Stimulated activated CD4-positive, alpha-beta T cell treated with anti-CD3 and anti-CD28 coated beads, TNF-alpha, amount 100 ng/mL, for 1 hour (primary cell): Measurements from ENCODE around the gene BCL7B.
A peak's percentile ranks its signal among the peaks of the same experiment; 100 is the strongest.
"Not testable (repeated sequence)": the region's sequence is repeated elsewhere in the genome, so short reads cannot be mapped to it uniquely, and the experiment has no call there.

Experiments
- DNase-seq, 3 donors: peaks; one replicate each; pipeline ENCODE4 v3.0.0-alpha.2; 2020; ENCODE audit warnings: low read depth in 3 of 3, low spot score in 1 of 3

Gene BCL7B

DNA sequence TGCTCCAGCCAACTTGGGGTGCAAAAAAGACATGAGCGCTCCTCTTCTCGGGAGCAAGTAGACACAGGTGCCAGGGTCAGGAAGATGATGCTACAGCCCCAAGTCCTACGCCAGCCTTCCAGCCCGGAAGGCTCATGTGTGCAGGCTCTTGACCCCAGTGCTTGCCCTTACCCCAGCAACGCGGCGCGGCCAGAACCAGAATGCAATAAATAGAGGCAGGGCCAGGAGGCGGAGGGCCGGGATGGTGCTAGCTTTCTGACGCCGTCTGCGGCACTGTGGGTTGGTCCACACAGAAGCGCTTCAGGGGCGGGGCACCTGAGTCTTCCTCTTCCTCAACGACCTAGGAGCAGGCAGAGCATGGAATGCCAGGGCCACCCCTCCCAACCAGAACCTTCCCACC, 20.4 kb downstream of the BCL7B start:
- no peak for DNase-seq

DNA sequence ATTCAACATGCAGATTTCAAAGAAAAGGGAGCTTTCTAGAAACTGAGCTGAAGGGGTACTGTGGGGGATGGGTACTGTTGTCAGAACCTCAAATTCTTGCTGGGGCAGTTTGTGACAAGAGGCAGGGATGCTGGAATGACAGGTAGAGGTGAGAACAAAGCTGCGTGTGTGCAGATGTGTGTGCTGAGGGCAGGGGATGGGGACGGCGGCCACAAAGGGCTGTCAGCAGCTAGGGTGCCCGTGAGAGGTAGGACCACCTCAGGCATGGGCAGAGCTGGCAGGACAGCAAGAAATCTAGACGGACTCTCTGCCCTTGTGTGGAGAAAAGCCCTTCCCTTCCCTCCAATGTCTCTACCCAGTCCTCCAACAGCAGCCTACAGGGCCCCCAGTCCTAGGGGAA, 21.0 kb downstream of the BCL7B start:
- no peak for DNase-seq

DNA sequence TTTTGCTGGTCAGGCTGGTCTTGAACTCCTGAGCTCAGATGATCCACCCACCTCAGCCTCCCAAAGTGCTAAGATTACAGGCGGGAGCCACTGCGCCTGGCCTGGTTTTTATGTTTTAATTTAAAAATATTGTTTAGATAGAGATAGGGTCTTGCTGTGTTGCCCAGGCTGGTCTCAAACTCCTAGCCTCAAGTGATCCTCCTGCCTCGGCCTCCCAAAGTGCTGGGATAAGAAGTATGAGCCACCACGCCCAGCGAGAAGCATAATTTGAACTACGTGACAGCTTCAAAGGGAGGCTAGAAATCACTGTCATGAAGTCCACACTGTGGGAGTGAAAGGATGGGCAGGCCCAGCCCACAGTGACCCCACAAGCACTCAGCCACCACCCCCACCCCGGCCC, 21.6 kb downstream of the BCL7B start:
- not testable (repeated sequence) for DNase-seq

DNA sequence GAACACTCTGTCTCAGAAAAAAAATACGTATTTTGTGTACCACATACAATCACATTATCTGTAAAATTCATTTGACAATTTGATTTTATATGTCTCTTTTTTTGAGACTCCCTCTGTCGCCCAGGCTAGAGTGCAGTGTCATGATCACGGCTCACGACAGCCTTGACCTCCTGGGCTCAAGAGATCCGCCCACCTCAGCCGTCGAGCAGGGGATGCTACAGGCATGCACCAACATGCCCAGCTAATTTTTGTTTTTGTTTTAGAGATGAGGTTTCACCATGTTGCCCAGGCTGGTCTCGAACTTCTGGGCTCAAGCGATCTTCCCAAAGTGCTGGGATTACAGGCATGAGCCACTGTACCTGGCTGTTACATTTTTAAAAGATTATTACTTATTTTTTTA, 23.7 kb downstream of the BCL7B start:
- no peak for DNase-seq

DNA sequence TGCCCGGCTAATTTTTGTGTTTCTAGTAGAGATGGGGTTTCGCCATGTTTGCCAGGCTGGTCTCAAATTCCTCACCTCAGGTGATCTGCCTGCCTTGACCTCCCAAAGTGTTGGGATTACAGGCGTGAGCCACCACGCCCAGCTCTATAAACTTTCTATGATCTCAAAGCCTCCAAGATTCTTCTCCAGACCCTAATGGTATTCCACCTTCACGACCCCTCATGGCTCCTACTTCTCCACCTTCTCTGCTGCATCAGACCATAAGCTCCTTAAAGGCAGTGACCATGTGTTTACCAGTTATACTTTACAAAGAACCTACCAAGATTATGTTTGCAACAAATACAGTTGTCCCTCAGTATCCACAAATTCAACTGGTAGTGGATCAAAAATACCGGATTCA, 25.3 kb downstream of the BCL7B start:
- DNase-seq = no peak

DNA sequence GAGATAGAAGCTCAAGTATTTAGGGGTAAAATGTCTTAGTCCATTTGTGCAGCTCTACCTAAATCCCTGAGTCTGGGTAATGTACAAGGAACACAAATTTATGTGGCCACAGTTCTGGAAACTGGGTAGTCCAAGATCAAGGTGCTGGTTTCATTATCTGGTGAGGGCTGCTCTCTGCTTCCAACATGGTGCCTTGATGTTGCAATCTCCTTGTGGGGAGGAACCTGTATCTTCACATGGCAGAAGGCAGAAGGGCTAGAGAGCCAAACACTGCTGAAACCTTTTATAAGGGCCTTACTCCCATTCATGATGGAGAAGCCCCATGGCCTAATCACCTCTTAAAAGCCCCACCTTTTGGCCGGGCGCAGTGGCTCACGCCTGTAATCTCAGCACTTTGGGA, 26.7 kb downstream of the BCL7B start:
- DNase-seq = no peak

DNA sequence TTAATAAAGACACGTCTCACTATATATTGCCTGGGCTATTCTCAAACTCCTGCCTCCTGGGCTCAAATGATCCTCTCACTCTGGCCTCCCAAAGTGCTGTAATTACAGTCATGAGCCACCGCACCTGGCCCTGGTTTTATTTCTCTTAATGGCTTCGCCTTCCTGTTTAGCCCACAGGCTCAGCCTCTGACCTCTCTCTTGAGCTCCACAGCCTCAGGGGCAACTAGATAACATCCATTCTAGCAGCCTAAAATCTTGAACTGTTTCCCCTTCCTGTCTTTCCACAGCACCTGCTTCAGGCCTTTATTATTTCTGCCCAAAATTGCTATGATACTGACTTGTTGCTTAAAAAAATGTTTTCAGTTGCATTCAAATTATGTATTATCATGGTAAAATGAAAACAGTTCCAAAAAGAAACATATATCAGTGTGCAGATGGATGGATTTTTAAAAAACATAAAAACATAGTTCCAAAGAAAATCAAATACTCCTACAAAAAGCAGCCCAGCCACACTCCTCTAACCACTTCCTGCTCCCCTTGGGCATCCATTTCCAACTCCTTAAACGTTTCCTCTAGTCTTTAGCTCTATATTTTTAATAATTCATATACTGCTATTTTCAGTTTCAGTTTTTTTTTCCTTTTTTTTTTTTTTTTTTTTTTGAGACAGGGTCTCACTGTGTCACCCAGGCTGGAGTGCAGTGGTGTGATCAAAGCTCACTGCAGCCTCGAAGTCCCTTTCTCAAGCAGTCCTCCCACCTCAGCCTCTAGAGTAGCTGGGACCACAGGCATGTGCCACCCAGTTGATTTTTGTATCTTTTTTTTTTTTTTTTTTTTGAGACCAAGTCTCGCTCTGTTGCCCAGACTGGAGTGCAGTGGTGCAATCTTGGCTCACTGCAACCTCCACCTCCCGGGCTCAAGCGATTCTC, 30.3 kb downstream of the BCL7B start:
- no peak for DNase-seq

DNA sequence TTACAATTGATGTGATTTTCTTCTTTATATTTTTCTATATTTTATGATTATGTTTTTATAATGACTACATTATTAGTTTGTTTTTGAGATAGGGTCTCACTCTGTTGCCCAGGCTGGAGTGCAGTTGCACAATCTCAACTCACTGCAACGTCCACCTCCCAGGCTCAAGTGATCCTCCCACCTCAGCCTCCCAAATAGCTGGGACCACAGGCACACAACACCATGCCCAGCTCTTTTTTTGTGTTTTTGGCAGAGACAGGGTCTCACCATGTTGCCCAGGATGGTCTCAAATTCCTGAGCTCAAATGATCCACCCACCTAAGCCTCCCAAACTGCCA, 31.4 kb downstream of the BCL7B start:
- not testable (repeated sequence) for DNase-seq

DNA sequence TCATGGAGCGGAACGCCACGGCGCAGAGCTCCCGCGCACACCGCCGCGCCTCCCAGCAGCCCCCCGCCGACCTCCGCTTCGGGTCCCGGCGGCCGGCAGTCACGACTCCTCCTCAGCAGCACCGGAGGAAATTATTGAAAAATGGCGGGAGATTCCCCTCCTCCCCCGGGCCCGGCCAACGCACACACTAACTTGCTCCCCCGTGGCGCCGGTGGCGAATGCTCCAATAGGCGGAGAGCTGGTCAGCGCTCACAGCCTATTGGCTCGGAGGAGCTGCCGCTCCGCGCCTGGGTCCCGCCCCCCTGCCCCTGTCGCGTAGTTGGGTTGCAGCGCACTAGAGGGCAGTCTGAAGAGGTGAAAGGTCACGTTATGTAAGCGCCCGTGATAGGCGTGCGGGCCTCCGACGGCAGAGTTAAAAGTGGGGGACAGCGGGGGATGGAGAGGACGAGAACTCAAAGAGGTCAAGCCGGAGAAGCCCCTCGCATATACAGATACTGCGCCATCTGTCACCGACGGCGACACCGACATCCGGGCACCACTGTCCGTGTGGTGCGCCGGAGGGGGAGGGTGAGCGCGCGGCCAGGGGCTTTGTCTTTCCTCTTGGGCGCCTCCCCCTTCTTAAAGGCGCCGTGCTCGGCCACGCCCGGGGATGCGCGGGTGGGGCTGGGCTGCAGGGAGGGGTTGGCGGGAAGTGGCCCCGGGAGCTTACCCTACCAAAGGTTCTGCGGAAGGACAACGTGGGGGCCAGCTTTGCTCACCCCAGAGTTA, 35.2 kb downstream of the BCL7B start, which contains the start of gene BAZ1B:
Gene BAZ1B (minus strand): TSS at position 189 of the 768 bp plus-strand sequence. CDS start 360 bp downstream, outside the sequence.
- peak; percentile 91 to 92 (median 92) for DNase-seq

DNA sequence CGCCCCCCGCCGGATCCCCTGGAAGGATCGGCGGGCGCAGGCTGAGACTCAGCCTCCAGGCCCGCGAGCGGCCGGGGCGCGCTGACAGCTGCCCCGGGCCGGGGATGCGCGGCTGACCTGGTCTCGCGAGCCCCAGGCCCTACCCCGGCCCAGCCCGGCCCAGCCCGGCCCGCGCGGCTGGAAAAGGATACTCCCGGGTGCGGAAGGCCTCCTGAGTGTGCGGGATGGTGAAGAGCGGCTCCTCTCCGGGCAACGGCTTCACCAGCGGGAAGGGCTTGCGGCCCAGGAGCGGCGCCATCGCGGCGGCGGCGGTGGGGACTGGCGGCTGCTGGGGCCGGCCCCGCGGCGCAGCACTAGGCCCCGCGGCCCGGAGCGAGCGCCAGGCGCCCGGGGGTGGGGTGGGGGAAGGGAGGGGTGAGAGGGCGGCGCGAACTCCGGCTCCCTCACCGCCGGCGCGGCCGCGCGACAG, 35.8 kb downstream of the BCL7B start:
- DNase-seq = peak in 1 of 3 donors; percentile 59

DNA sequence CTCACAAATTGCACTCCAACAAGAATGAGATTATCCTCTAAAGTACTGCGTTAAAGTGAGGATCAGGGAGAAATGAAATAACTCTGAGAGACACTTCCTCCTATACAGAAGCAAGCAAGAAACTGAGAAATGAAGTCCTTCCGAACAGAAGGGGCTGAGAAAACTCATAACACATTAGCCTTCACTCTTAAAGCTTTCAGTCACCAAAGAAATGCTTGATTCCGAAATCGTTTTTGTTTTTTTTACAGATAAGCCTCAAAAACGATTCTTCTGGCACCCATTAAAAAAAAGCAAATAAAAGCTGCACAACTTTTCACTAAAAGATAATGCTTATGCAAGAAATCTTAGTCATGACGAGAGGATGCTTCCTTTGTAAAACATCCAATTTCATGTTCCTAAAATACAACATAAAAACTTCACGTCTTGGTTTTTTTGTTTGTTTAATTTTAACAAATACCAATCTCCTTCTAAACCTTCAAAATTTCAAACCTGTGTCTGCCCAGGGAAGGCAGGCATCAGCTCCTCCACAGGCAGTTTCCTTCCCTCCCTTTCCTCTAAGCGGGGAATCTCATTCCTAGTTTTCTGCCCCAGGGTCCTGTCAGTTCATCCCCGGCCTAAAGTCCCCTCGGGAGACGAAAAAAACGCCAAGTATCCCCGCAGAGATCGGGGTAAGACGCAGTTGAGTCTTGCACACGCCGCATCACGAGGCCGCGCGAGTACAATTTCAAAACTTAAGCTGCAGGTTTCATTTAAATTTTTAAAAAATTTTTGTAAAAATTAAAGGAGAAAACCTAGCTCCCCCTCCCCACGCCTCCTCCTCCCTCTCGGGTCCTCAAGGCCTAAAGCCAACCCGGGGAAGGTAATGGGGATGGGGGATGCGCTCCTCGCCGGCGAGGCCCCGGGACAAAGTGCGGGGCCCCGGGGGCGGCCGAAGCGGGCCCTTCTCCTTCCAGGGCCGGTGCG, 36.5 kb downstream of the BCL7B start:
- no peak for DNase-seq

DNA sequence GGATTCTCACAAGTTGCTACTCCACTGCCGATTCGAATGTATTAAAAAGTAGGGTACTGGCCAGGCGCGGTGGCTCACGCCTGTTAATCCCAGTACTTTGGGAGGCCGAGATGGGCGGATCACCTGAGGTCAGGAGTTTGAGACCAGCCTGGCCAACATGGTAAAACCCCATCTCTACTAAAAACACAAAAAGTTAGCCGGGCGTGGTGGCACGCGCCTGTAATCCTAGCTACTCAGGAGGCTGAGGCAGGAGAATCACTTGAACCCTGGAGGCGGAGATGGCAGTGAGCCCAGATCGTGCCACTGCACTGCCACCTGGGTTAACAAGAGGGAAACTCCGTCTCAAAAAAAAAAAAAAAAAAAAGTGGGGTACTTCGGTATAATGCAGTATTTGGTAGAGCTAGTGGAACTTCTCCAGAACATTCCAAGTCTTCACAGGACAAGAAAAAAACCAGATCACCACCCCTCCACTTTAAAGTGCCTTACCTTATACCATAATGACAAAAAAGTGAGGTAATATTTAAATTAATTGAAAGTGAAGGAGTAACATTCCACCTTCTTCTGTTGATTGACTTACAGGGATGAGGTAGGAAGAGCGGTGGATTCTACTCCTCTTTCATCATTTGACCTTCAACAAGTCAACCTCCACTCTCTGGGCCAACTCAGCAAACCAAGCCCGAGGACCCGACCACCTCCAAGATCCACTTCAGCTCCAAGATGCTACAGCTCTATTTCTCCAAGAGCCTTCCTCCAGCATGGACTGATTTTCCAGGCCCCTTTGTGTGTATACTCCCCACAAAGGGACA, 37.4 kb downstream of the BCL7B start:
- no peak for DNase-seq

DNA sequence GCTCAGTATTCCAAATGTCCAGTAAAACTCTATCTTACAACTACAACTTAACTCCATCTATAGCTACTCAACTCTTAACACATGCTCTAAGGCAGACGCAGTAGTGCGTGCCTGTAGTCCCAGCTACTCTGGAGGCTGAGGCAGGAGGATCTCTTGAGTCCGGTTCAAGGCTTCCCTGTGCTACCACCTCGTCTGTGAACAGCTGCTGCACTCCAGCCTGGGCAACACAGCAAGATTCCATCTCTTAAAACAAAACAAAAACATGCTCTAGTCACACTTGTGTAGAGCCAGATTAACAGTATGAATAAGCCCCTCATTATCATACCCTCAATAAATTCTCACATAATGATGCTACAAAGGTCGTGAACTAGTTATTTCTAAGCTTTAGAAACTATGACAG, 39.0 kb downstream of the BCL7B start:
- no peak for DNase-seq

DNA sequence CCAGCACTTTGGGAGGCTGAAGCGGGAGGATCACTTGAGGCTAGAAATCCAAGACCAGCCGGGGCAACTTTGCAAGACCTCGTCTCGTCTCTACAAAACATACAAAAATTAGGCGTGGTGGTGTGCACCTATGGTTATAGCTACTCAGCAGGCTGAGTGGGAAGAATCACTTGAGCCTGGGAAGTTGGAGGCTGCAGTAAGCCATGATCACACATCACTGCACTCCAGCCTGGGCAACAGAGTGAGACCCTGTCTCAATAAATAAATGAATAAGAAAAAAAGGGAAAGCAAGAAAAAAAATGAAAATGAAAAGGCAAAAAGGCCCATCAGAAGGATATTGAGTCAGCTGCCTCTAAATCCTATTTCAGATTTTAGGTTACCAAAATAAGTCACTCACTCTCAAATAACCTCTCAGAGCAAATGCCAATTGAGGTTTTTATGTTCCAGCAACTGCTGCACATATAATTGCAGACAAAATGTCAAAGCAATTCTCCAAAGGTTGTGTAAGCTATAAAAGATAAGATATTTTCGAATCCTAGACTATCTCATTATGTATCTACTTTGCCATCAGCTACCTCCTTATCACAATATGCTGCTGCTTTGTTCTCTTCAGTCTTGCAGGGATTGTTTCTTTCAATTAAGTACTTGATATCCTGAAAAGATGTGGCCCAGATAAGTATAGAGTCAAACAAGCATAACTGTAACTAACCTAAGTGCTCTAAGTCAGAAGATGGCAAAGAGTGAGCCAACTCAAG, 40.1 kb downstream of the BCL7B start:
- no peak for DNase-seq

DNA sequence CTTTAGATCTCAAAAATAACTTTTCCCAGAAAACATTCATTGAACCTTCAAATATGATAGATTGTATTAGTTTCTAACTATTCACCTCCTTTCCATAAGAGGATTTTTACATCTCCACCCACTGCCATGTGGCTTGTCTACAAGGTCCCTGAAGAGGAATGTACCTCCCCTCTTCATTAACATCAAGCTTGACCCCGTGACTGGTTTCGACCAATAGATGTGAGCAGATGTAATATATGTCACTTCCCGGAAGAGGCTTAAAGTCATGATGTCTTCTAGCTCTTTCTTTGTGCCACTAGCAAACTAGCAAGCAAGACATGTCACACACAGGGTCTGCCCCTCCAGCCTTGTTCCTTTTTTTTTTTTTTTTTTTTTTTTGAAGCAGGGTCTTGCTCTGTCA, 42.3 kb downstream of the BCL7B start:
- no peak for DNase-seq

DNA sequence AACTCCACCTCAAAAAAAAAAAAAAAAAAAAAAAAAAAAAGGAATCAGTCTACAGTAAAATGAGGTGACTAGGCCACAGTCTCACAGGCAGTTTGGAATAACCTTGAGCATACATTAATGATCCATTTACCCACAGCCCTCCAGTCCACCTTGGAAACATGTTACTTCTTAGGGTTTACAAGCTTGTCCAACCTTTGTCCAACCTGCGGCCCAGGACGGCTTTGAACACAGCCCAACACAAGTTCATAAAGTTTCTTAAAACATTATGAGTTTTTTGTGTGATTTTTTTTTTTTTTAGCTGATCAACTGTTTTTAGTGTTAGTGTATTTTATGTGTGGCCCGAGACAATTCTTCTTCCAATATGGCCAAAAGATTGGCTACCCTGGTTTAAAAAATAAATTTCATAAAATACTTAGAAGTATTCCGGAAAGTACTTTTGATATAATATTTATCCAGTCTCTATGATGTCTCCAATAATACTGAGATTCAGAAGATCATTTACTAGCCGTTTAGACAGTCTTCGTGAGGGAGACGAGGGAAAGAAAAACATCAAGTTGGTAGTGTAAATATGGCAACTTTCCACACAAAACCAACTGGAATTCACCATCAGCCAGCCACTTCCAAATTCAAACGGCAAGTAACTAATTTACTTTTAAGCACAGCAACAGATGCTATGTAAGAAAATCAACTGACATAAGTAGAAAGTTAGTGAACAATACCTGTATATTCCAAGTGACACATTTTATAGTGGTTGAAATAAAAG, 45.3 kb downstream of the BCL7B start:
- DNase-seq = no peak

DNA sequence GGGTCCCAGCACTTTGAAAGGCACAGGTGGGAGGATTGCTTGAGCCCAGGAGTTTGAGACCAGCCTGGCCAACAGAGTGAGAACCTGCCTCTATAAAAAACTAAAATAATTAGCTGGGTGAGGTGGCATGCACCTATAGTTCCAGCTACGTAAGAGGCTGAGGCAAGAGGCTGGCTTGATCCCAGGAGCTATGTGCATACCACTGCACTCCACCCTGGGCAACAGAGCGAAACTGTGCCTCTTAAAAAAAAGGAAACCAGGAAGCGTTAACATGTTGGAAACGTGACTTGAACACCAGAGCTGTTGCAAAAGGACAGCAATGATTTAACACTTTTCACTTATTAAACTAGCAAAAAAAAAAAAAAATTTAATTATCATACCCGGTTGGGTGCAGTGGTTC, 48.0 kb downstream of the BCL7B start:
- no peak for DNase-seq

DNA sequence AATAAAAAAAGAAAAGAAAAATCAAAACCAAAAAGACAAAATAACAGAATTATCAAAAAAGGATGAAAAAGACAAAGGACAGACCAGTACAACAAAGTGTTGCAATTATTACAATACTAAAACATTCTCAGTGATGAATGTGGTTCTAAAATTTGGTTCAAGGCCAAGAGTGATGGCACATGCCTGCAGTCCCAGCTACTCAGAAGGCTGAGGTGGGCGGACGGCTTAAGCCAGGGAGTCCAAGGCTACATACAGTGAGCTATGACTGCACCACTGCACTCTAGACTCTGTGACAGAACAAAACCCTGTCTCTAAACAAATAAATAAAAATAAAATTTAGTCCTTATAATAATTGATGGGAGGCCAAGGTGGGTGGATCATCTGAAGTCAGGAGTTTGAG, 49.9 kb downstream of the BCL7B start:
- no peak for DNase-seq

DNA sequence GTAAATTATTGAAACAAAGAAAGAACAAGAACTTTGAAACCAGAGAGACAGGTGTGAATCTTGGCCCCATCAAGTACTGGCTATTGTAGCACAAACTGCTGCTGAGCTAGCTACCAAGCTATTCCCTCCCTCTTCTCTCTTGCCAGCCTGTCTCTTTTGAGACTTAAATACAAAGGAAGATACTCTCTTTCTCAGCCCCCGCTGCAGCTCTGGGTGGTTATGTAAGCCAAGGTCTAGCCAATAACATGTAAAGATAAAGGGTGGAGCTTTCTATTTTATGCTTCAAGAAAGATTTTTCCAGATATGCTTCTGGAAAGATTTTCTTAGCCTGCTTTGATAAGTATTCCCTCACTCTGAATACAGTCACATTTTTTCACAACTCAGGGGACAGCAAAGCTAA, 52.6 kb downstream of the BCL7B start:
- no peak for DNase-seq
